C4-2B (cell line): ENCODE results near the gene FAS.

Experiments used
- H3K27ac ChIP-seq: fragments of 450-650 bp; 2 replicates; pipeline ENCODE4 v1.5.1; 2017
- ZFX ChIP-seq: fragments of 450-650 bp; IDR thresholded peaks from 2 replicates; pipeline ENCODE4 v1.6.1; 2017
- TF ChIP-seq, protein P1 (sequence below): fragments of 450-650 bp; conservative IDR thresholded peaks from 2 replicates; pipeline ENCODE4 v1.5.1; 2017; ENCODE audit warnings: mild to moderate bottlenecking

FAS gene

DNA sequence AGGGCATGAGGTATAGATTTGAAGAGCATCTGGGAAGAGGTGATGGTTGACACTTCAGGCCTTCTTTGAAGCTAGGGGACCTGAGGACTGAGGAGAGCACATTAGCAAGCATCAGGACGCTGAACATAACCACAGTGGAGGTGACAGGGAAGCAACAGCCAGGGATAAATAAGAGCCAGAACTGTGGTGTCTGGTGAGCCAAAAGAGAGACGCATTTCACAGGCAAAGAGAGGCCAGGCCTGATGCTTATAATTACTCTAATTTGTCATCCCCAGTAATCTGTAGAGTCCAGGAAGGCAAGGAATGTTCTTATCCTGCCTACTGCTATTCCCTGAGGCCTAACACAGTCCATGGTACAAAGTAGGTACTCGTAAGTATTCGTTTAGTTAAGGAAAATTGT, 10.4 kb upstream of the FAS start:
- H3K27ac ChIP-seq: no peak overlapping the region
- no peak for TF ChIP-seq ZFX
- TF ChIP-seq, protein P1, sequence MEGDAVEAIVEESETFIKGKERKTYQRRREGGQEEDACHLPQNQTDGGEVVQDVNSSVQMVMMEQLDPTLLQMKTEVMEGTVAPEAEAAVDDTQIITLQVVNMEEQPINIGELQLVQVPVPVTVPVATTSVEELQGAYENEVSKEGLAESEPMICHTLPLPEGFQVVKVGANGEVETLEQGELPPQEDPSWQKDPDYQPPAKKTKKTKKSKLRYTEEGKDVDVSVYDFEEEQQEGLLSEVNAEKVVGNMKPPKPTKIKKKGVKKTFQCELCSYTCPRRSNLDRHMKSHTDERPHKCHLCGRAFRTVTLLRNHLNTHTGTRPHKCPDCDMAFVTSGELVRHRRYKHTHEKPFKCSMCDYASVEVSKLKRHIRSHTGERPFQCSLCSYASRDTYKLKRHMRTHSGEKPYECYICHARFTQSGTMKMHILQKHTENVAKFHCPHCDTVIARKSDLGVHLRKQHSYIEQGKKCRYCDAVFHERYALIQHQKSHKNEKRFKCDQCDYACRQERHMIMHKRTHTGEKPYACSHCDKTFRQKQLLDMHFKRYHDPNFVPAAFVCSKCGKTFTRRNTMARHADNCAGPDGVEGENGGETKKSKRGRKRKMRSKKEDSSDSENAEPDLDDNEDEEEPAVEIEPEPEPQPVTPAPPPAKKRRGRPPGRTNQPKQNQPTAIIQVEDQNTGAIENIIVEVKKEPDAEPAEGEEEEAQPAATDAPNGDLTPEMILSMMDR: no peak

DNA sequence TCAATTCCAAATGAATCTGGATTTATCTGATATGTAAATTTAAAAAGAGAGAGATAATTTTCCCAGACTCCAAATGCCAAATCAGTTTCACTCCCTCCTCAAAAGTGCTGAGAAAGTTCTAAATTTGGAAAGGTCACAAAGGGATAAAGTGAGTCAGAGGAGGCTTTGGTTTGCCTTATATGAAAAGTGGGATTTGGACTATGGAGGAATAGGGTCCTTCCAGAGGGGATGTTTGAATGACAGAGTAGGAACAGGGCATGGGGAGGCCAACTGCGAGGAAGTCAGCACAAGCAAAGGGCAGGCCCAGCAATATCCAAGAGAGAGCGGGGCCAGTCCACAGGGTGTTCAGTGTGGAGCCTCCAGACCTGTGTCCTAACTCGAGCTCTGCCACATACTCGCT, 9.8 kb upstream of the FAS start:
- TF ChIP-seq, protein P1: no peak
- no peak for TF ChIP-seq ZFX
- H3K27ac ChIP-seq: no peak overlapping the region

DNA sequence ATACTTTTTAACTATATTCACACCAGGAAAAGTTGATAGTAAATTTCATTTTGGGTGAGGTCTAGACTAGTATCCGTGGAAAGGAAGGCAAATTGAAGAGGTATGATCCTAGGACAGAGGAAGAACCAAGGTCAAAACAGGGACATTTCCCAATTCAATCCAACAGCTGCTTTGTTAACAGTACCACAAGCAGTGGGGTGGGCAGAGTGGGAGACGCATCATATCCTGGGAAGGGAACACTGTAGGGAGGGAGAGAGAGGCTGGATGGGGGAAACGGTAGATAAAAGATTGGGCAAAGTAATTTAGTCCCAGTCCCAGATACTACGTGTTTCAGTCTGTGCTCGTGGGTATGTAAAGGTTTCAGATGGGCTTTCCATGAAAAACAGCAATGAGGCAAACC, 9.2 kb upstream of the FAS start:
- H3K27ac ChIP-seq: no peak overlapping the region
- TF ChIP-seq, protein P1: no peak
- TF ChIP-seq ZFX: no peak

DNA sequence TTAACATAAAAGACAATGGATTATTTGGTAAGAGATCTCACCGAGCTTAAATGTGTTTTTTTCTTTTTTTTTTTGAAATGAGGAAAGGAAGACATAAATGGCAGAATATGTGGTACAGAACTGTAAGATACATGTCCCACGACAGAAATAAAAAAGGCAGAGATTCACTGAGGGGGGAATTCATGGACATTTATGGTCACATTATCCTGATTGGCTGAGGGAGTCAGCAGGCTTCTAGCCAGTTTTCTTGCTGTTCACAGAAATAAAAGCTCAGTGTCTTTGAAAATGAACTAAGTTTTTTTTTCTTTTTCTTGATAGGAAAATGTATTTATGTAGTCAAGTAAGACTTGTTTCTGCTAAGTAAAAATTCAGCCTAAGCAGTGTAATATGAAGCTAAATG, 8.2 kb upstream of the FAS start:
- H3K27ac ChIP-seq: no peak overlapping the region
- TF ChIP-seq, protein P1: no peak
- no peak for TF ChIP-seq ZFX

DNA sequence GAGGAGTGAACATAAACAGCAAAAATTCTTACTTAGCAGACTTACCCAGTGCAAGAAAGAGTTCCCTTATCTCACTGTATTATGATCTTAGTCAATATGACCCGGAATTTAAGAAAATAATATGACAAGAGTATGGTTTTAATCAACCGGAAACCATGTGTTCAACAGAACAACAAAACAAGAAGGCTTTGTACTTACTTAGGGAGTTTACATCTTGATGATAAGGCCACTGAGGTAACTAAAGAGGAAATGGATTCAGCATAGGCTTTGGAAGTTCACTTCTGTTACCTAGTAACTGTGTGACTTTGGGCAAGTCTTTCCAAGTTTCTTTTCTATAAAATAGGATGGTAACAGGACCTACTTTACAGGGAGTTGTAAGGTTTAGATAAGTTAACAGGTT, 7.4 kb upstream of the FAS start:
- TF ChIP-seq ZFX: no peak
- TF ChIP-seq, protein P1: no peak
- no peak overlapping the region for H3K27ac ChIP-seq

DNA sequence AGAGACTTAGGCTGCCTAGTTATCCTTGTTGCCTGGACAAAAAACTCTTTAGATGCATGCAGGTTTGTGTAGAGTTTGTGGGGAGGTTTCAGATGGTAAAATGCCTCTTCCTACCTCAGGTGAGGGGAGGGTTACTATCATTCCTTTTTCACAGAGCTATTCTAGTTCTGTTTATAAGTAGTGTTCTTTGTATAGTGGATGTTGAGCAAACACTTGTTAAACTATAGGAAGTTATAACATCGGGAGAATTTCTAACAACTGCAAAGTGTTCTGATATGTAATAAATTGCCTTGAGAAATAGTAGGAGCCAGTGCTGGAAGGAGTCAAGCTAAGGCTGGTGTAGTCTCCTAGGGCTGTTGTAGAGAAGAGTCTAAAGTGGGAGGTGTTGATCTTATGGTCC, 6.7 kb upstream of the FAS start:
- no peak overlapping the region for H3K27ac ChIP-seq
- no peak for TF ChIP-seq ZFX
- TF ChIP-seq, protein P1: no peak

DNA sequence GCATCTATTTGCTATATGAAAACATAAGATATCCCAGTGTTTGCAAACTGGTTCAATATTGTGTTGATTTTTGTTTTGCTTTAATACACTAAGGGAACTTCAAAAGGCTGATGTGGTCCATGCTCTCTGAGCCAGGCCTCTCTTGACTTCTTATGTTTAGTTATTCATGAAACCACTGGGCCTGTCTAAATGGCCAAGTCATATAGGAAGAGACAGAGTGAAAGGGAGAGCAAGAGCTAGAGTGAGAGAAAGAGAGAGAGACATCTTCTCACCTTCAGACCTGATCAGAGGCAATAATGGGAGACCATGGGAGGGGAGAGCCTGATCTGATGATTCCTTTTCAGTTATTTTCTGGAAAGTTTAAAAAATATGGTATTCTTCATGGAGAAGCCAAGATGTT, 6.1 kb upstream of the FAS start:
- H3K27ac ChIP-seq: no peak overlapping the region
- TF ChIP-seq, protein P1: no peak
- no peak for TF ChIP-seq ZFX
